HEK293 (cell line): ENCODE data around the gene METTL5.
"Not testable (repeated sequence)": the region's sequence is repeated elsewhere in the genome, so short reads cannot be mapped to it uniquely, and the experiment has no call there.

Experiments used
- GLI4 ChIP-seq: fragments of 450-650 bp; formaldehyde crosslinking; IDR thresholded peaks from 2 replicates; pipeline ENCODE4 v1.5.1; 2016; ENCODE audit warnings: missing biosample characterization, missing genetic modification characterization
- GLIS2 ChIP-seq: fragments of 450-650 bp; formaldehyde crosslinking; IDR thresholded peaks from 2 replicates; pipeline ENCODE4 v1.5.1; 2016; ENCODE audit warnings: missing biosample characterization, missing genetic modification characterization
- KLF16 ChIP-seq: fragments of 450-650 bp; formaldehyde crosslinking; IDR thresholded peaks from 2 replicates; pipeline ENCODE4 v1.5.1; 2017; ENCODE audit warnings: missing biosample characterization, missing genetic modification characterization
- TCF7L2 ChIP-seq: IDR thresholded peaks from 2 replicates; pipeline ENCODE4 v1.6.1; 2011; ENCODE audit warnings: low read depth, mild to moderate bottlenecking, inconsistent platforms, low read length, moderate library complexity, borderline replicate concordance
- ZBTB20 ChIP-seq: fragments of 450-650 bp; formaldehyde crosslinking; IDR thresholded peaks from 2 replicates; pipeline ENCODE4 v1.5.1; 2016; ENCODE audit warnings: missing biosample characterization, missing genetic modification characterization
- ZNF10 ChIP-seq: fragments of 450-650 bp; formaldehyde crosslinking; IDR thresholded peaks from 2 replicates; pipeline ENCODE4 v1.5.1; 2017; ENCODE audit warnings: missing biosample characterization, missing genetic modification characterization
- ZNF112 ChIP-seq: fragments of 450-650 bp; formaldehyde crosslinking; IDR thresholded peaks from 2 replicates; pipeline ENCODE4 v1.5.0; 2017; ENCODE audit warnings: missing biosample characterization, missing genetic modification characterization
- ZNF138 ChIP-seq: fragments of 450-650 bp; formaldehyde crosslinking; IDR thresholded peaks from 2 replicates; pipeline ENCODE4 v1.5.1; 2016; ENCODE audit warnings: missing biosample characterization, missing genetic modification characterization, borderline replicate concordance
- ZNF324 ChIP-seq: fragments of 450-650 bp; formaldehyde crosslinking; IDR thresholded peaks from 2 replicates; pipeline ENCODE4 v1.5.1; 2016; ENCODE audit warnings: missing biosample characterization, missing genetic modification characterization
- ZNF501 ChIP-seq: fragments of 450-650 bp; formaldehyde crosslinking; IDR thresholded peaks from 2 replicates; pipeline ENCODE4 v1.5.1; 2016; ENCODE audit warnings: missing biosample characterization, missing genetic modification characterization
- ZNF747 ChIP-seq: fragments of 450-650 bp; formaldehyde crosslinking; IDR thresholded peaks from 2 replicates; pipeline ENCODE4 v1.5.1; 2016; ENCODE audit warnings: missing biosample characterization, missing genetic modification characterization
- TF ChIP-seq, protein P1 (sequence below): fragments of 450-650 bp; formaldehyde crosslinking; IDR thresholded peaks from 2 replicates; pipeline ENCODE4 v1.5.1; 2016; ENCODE audit warnings: missing biosample characterization, missing genetic modification characterization
- TF ChIP-seq, protein P2 (sequence below): fragments of 450-650 bp; formaldehyde crosslinking; IDR thresholded peaks from 2 replicates; pipeline ENCODE4 v1.5.1; 2016; ENCODE audit warnings: missing biosample characterization, missing genetic modification characterization
- TF ChIP-seq, protein P3 (sequence below): sonication (generic); formaldehyde crosslinking; IDR thresholded peaks from 2 replicates; pipeline ENCODE4 v1.8.1; 2022; ENCODE audit warnings: mild to moderate bottlenecking, moderate library complexity, missing genetic modification reagents

DNA sequence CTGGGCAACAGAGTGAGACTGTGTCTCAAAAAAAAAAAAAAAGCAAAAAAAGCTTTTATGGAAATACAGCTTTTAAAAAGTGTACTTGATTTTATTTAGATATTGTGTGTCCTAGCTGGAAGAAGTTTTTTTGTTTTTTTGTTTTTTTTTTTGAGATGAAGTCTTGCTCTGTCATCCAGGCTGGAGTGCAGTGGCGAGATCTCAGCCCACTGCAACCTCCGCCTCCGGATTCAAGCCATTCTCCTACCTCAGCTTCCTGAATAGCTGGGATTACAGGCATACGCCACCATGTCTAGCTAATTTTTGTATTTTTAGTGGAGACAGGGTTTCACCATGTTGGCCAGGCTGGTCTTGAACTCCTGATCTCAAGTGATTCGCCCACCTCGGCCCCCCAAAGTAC lies 41.5 kb upstream of the METTL5 start:
- TF ChIP-seq, protein P1, sequence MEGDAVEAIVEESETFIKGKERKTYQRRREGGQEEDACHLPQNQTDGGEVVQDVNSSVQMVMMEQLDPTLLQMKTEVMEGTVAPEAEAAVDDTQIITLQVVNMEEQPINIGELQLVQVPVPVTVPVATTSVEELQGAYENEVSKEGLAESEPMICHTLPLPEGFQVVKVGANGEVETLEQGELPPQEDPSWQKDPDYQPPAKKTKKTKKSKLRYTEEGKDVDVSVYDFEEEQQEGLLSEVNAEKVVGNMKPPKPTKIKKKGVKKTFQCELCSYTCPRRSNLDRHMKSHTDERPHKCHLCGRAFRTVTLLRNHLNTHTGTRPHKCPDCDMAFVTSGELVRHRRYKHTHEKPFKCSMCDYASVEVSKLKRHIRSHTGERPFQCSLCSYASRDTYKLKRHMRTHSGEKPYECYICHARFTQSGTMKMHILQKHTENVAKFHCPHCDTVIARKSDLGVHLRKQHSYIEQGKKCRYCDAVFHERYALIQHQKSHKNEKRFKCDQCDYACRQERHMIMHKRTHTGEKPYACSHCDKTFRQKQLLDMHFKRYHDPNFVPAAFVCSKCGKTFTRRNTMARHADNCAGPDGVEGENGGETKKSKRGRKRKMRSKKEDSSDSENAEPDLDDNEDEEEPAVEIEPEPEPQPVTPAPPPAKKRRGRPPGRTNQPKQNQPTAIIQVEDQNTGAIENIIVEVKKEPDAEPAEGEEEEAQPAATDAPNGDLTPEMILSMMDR (tag by site-specific recombination) = not testable (repeated sequence)
- TF ChIP-seq TCF7L2; ZNF112 (tag by site-specific recombination); ZBTB20 (tag by site-specific recombination); ZNF324; KLF16; GLI4; ZNF501; GLIS2 (tag by site-specific recombination); ZNF747 (tag by site-specific recombination); ZNF138 (tag by site-specific recombination); ZNF10 (tag by site-specific recombination): not testable (repeated sequence)
- TF ChIP-seq, protein P2, sequence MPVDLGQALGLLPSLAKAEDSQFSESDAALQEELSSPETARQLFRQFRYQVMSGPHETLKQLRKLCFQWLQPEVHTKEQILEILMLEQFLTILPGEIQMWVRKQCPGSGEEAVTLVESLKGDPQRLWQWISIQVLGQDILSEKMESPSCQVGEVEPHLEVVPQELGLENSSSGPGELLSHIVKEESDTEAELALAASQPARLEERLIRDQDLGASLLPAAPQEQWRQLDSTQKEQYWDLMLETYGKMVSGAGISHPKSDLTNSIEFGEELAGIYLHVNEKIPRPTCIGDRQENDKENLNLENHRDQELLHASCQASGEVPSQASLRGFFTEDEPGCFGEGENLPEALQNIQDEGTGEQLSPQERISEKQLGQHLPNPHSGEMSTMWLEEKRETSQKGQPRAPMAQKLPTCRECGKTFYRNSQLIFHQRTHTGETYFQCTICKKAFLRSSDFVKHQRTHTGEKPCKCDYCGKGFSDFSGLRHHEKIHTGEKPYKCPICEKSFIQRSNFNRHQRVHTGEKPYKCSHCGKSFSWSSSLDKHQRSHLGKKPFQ (tag by site-specific recombination) = not testable (repeated sequence)
- TF ChIP-seq, protein P3, sequence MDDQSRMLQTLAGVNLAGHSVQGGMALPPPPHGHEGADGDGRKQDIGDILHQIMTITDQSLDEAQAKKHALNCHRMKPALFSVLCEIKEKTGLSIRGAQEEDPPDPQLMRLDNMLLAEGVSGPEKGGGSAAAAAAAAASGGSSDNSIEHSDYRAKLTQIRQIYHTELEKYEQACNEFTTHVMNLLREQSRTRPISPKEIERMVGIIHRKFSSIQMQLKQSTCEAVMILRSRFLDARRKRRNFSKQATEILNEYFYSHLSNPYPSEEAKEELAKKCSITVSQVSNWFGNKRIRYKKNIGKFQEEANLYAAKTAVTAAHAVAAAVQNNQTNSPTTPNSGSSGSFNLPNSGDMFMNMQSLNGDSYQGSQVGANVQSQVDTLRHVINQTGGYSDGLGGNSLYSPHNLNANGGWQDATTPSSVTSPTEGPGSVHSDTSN = not testable (repeated sequence)
